ENCODE results near the gene CACNB3. TPM values are rescaled to one million over a fixed set of nuclear protein-coding genes. Genes with fewer than 3 reads are reported as not detected.

Gene CACNB3
- total RNA-seq (10 to 100 TPM in 1 of 9 donors, 1 to 10 TPM in 8; 3.2 to 11.2 (median 5.3) TPM), polyA plus RNA-seq (1 to 10 TPM; 4.4 to 5.7 TPM)
- long read RNA-seq, donor 1, partial matches to known transcripts = 1 of 4 reads
- long read RNA-seq, donor 1, other reads (novel, unspliced or antisense) = 2 of 4 reads
- long read RNA-seq, donor 2, partial matches to known transcripts = 1 of 3 reads
- long read RNA-seq, donor 2, other reads (novel, unspliced or antisense) = 2 of 3 reads
- long read RNA-seq, donor 3 = 0 reads

GRCh38 chr12:48817873-48818830, at the start of gene CACNB3:
Gene CACNB3 (plus strand): TSS chr12:48818496. CDS start chr12:48818930, 434 bp downstream.
- peaks cover 2 to 40% (median 28%) of the 10 kb centered on the region in 12 donors for H3K4me1 ChIP-seq
- peak within 1 kb of the TSS in 8 of 12 donors; percentile 6 to 74 (median 49) for H3K27ac ChIP-seq
- peak within 1 kb of the TSS; percentile 61 to 87 (median 75) for H3K4me3 ChIP-seq
- DNase-seq = peak; percentile 70 to 86 (median 78)
- WGBS, 4 donors = 1 to 3% (median 2%) methylated on average over 42 to 79 of the region's 79 CpGs
- intact Hi-C loops (cut with DNase I) = no loop called here
- H3K9me3 ChIP-seq = no peaks in the 10 kb centered on the region
- peak in 1 of 2 donors; percentile 44 for TF ChIP-seq POLR2A (IDR thresholded peaks at IDR 0.05)
- TF ChIP-seq, protein P1, sequence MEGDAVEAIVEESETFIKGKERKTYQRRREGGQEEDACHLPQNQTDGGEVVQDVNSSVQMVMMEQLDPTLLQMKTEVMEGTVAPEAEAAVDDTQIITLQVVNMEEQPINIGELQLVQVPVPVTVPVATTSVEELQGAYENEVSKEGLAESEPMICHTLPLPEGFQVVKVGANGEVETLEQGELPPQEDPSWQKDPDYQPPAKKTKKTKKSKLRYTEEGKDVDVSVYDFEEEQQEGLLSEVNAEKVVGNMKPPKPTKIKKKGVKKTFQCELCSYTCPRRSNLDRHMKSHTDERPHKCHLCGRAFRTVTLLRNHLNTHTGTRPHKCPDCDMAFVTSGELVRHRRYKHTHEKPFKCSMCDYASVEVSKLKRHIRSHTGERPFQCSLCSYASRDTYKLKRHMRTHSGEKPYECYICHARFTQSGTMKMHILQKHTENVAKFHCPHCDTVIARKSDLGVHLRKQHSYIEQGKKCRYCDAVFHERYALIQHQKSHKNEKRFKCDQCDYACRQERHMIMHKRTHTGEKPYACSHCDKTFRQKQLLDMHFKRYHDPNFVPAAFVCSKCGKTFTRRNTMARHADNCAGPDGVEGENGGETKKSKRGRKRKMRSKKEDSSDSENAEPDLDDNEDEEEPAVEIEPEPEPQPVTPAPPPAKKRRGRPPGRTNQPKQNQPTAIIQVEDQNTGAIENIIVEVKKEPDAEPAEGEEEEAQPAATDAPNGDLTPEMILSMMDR (IDR thresholded peaks at IDR 0.05) = no peak
- no peaks in the 10 kb centered on the region for H3K36me3 ChIP-seq
- peaks cover 0 to 11% (median 0%) of the 10 kb centered on the region in 9 donors for H3K27me3 ChIP-seq
- peak in 3 of 4 donors; percentile 16 to 35 (median 35) for ATAC-seq

- ATAC-seq (no peak), DNase-seq (no peak)
- WGBS, 4 donors = 86 to 93% (median 88%) methylated on average over 8 to 9 of the region's 9 CpGs
- Histone ChIP-seq H3K36me3 (peaks cover 0 to 94% (median 80%) of the 10 kb centered on the region in 9 donors), H3K4me1 (peaks cover 0 to 36% (median 22%) of the 10 kb centered on the region in 12 donors), H3K27me3 (no peaks in the 10 kb centered on the region), H3K4me3 (no peak overlapping the region), H3K9me3 (no peaks in the 10 kb centered on the region), H3K27ac (peak overlapping the region in 8 of 12 donors; percentile 2 to 75 (median 50))
- intact Hi-C loops (cut with DNase I) = no loop called here
- TF ChIP-seq, protein P1 (IDR thresholded peaks at IDR 0.05) = no peak
- no peak for TF ChIP-seq POLR2A (IDR thresholded peaks at IDR 0.05)
Measured at GRCh38 chr12:48768736-48769135, 49.6 kb upstream of the CACNB3 start.

DNA sequence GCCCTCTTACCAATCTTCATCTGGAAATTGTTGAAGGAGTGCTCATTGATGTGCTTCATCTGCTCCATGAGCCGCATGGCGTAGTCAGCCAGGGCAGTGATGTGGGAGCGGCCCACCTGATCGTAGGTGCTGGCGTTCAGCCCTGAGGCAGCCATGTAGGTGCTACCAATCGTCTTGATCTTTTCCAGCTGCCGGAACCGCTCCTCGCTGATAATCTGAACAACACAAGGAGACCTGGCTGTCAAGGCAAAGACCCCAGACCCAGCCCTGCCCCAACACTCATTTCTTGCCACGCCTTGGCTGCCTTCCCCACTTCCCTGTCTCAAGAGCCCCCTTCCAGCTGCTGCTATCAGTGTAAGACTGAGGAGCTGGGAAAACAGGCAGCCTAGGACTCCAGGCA, 47.5 kb upstream of the CACNB3 start:
- Histone ChIP-seq H3K4me1 (peaks cover 0 to 39% (median 20%) of the 10 kb centered on the region in 12 donors), H3K36me3 (peaks cover 0 to 100% (median 89%) of the 10 kb centered on the region in 9 donors), H3K27ac (peak overlapping the region in 1 of 12 donors; percentile 14), H3K9me3 (no peaks in the 10 kb centered on the region), H3K27me3 (no peaks in the 10 kb centered on the region), H3K4me3 (no peak overlapping the region)
- intact Hi-C loops (cut with DNase I) = no loop called here
- 79 to 89% (median 88%) methylated on average over 9 to 10 of the region's 10 CpGs for WGBS, 4 donors
- DNase-seq = no peak
- TF ChIP-seq, protein P1 (IDR thresholded peaks at IDR 0.05) = no peak
- no peak for TF ChIP-seq POLR2A (IDR thresholded peaks at IDR 0.05)
- ATAC-seq = no peak

All from heart left ventricle (tissue), 16 donors.